ENCODE data around the gene OR2Z1.

The OR2Z1 gene

DNA sequence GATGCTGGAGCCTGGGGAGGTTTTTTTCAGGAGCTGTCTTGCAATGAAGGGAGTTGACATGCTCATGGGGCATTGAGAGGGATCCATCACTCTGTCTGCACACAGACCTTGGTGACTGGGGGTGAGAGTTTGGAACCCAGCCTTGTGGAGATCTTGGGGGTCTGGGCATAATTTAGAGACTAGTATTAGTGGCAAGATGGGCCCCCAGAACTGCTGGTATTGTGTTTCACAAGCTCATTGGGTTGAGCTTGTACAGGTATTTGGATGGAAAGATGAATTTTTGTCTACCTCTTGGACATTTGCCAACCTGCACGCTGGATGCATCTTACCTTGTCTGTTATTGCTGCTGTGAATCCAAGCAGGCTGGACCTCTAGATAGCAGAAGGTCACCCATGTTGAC lies at the start of gene OR2Z1:
OR2Z1 (plus strand) TSS at position 301 of the 400 bp plus-strand sequence. CDS start 9,395 bp downstream, outside the sequence.
- no peak for DNase-seq (ENCODE audit: low read depth)
- no peak within 1 kb of the TSS for H3K4me3 ChIP-seq (ENCODE audit: low read depth, low read length)

GRCh38 chr19:8673276-8673891 lies 48.0 kb upstream of the OR2Z1 start:
- no peak for DNase-seq (ENCODE audit: low read depth)
- no peak overlapping the region for H3K4me3 ChIP-seq (ENCODE audit: low read depth, low read length)

DNA sequence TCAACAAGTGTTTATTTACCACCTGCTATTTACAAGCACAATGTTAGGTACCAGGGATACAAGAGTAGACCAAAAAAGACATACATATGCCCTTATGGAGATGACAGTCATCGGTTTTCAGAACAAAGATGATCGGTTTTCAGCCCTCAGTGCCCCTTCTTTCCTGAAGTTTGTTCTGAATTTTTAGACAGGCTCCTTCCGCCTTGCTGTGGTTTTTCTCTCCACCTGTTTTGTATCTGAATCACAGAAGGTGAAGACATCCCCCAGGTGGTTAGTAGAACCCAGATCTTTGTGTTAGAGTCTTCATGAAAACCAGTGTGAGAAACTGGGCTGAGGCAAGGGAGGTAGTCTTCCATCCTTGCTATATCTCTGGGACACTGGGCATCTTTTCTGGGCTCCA lies 46.4 kb upstream of the OR2Z1 start:
- DNase-seq (ENCODE audit: low read depth), result no peak
- H3K4me3 ChIP-seq (ENCODE audit: low read depth, low read length), result no peak overlapping the region

GRCh38 chr19:8678244-8678807 lies 43.1 kb upstream of the OR2Z1 start:
- no peak for DNase-seq (ENCODE audit: low read depth)
- no peak overlapping the region for H3K4me3 ChIP-seq (ENCODE audit: low read depth, low read length)

GRCh38 chr19:8680676-8681344 lies 40.6 kb upstream of the OR2Z1 start:
- H3K4me3 ChIP-seq (ENCODE audit: low read depth, low read length), result no peak overlapping the region
- no peak for DNase-seq (ENCODE audit: low read depth)

DNA sequence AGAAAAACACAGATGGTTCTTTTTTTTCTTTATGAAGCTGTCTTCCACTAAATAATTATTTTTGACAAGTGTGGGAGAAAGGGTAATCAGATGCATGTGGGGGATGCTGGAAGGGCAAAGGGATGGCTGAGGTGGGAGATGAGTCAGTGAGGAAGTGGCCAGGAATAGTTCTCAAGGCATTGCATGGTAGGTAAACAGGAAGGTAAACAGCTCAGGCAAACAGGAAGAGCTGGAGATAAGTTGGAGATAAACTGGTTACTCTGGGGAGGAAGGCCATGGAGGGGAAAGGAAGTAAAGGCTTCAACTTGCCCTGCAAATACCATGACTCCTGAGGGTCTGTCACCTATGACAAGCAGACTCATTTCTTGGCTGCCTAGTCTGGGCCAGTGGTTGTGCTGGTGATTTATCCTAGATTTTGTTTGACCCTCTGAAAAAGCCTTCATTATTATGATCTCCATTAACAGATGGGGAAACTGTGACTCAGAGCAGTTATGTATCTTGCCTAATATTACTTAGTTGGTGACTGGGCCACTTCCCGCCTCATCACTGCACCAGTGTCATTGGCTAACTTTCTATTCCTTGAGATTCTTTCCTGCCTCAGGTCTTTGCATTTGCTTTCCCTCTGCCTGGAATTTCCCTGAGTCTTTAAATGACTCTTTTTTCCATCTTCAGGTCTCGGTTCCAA lies 39.9 kb upstream of the OR2Z1 start:
- no peak for DNase-seq (ENCODE audit: low read depth)
- no peak overlapping the region for H3K4me3 ChIP-seq (ENCODE audit: low read depth, low read length)

DNA sequence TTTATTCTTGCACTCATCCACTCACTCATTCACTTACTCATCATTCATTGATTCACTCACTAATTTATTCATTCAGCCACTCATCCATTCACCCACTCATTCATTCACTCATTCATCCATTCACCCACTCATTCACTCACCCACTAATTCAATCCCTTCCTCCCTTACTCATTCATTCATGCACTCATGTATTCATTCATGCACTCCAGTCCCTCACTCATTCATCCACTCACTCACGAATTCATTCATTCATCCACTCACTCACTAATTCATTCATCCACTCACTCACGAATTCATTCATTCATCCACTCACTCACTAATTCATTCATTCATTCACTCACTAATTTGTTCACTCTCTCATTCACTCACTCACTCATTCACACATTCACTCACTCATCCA lies 39.0 kb upstream of the OR2Z1 start:
- no peak for DNase-seq (ENCODE audit: low read depth)

GRCh38 chr19:8682931-8683330 lies 38.5 kb upstream of the OR2Z1 start:
- DNase-seq (ENCODE audit: low read depth), result no peak
- H3K4me3 ChIP-seq (ENCODE audit: low read depth, low read length), result no peak overlapping the region

More for the DNA sequence above, 39.0 kb upstream of the OR2Z1 start:
- no peak overlapping the region for H3K4me3 ChIP-seq (ENCODE audit: low read depth, low read length)

- DNase-seq (ENCODE audit: low read depth), result no peak
- H3K4me3 ChIP-seq (ENCODE audit: low read depth, low read length), result no peak overlapping the region
Observed at GRCh38 chr19:8684001-8684902, 37.2 kb upstream of the OR2Z1 start.

DNA sequence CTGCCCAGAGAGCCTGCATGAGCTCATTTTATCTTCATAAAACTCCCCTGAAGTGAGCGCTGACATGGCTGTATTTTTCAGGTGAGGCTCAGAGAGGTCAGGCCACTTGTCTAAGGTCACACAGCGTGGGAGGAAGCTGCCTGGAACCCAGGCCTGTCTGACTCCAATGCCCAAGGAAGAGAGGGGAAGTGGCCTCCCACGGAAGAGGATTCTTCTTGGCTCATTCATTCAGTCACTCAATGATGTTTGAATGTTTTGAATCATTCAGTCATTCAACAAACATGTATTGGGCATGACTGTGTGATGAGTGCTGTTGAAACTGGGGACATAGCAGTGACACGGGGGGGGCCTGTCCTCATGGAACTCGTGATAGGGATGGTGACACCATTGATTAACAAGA lies 34.9 kb upstream of the OR2Z1 start:
- H3K4me3 ChIP-seq (ENCODE audit: low read depth, low read length), result no peak overlapping the region
- DNase-seq (ENCODE audit: low read depth), result no peak

DNA sequence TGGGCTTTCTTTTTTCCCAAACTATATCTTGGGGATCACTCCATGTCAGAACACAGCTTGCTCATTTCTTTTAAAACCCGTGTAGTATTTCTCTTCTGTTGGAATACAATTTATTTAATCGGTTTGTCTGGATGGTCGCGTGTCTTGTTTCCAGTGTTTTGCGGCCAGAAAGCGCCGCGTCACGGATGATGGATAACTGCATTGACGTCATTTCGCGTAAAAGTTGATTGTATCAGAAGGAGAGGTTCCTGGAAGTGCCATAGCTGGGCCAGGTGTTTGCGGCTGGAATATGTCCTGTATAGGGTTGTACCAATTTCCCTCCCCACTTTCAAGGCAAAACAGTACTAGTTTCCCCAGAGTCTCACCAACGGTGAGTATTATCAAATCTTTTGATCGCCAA lies 32.5 kb upstream of the OR2Z1 start:
- no peak overlapping the region for H3K4me3 ChIP-seq (ENCODE audit: low read depth, low read length)
- no peak for DNase-seq (ENCODE audit: low read depth)

DNA sequence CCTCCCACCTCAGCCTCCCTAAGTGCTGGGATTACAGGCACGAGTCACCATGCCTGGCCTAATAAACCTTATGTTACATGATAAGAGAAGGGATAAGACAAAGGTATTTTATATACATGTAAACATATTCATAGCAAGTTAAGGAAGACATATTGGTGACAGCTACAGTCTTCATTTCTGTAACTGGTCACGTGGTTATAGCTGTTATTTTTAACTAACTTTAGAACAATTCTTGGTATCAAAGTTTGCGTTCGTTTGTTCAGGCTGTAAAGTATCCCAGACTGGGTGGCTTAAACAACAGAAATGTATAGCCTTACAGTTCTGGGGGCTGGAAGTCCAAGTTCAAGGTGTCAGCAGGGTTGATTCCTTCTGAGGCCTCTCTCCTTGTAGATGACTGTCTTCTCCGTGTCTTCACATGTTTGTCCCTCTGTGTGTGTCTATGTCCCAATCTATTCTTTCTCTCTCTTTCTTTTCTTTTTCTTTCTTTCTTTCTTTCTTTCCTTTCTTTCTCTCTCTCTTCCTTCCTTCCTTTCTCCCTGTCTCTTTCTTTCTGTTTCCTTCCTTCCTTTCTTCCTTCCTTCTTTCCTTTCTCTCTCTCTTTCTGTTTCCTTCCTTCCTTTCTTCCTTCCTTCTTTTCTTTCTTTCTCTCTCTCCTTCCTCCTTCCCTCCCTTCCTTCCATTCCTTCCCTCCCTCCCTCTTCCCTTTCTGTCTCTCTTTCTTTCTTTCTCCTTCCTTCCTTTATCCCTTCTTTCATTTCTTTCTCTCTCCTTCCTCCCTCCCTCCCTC lies 30.5 kb upstream of the OR2Z1 start:
- H3K4me3 ChIP-seq (ENCODE audit: low read depth, low read length), result no peak overlapping the region
- no peak for DNase-seq (ENCODE audit: low read depth)

GRCh38 chr19:8695501-8695900 lies 25.9 kb upstream of the OR2Z1 start:
- no peak overlapping the region for H3K4me3 ChIP-seq (ENCODE audit: low read depth, low read length)
- DNase-seq (ENCODE audit: low read depth), result no peak

GRCh38 chr19:8695911-8696310 lies 25.5 kb upstream of the OR2Z1 start:
- H3K4me3 ChIP-seq (ENCODE audit: low read depth, low read length), result no peak overlapping the region
- no peak for DNase-seq (ENCODE audit: low read depth)

DNA sequence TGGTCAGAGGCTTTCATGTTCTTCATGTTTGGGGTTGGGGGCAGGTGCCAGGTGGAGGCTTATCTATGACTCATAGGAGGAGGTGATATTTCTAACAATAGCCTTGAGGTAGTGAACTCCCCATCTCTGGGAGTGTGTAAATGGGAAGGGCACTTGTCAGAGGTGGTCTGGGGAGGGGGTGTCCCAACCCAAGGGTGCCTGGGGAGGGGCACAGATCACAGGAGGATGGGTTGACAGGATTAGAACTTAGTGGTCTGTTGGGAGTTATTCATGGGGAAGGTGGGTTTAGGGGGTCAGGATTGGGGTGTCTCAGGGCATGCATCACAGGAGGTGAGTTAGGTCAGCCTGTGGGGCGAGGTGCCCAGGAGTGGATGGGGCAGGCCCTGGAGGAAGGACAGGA lies 24.4 kb upstream of the OR2Z1 start:
- H3K4me3 ChIP-seq (ENCODE audit: low read depth, low read length), result no peak overlapping the region
- no peak for DNase-seq (ENCODE audit: low read depth)

DNA sequence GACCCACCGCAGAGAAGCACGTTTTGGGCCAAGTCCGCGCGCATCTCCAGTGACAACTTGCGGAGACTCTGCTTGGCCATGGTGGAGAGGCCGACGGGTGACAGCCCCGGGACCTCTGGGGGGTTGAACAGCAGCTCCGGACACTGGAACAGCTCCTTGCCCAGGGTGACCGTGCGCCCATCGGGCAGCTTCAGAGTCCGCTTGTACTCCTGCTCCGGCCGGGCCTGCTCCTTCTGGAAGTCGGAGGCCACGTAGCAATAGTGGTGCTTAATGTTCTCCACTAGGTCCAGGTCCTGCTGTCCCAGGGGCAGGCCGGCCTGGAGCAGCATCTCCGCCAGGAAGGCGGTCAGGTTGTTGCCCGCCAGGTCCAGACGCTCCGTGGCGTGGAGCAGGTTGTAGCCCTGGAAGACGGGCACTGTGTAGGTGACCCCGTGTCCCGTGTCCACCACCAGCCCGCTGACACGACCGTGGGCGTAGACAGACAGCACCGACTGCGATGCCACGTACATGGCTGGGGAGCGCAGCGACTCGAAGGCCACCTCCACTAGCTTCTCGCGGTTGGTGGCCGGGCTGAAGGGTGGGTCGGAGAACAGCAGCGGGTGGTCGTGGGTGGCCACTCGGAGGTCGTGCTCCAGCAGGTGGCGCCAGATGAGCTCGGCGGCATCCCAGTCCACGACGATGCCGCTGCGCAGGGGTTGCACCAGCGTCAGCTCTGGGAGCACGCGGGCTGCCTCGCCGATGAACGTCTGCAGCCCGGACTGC lies 23.6 kb upstream of the OR2Z1 start:
- no peak for DNase-seq (ENCODE audit: low read depth)
- H3K4me3 ChIP-seq (ENCODE audit: low read depth, low read length), result no peak overlapping the region

DNA sequence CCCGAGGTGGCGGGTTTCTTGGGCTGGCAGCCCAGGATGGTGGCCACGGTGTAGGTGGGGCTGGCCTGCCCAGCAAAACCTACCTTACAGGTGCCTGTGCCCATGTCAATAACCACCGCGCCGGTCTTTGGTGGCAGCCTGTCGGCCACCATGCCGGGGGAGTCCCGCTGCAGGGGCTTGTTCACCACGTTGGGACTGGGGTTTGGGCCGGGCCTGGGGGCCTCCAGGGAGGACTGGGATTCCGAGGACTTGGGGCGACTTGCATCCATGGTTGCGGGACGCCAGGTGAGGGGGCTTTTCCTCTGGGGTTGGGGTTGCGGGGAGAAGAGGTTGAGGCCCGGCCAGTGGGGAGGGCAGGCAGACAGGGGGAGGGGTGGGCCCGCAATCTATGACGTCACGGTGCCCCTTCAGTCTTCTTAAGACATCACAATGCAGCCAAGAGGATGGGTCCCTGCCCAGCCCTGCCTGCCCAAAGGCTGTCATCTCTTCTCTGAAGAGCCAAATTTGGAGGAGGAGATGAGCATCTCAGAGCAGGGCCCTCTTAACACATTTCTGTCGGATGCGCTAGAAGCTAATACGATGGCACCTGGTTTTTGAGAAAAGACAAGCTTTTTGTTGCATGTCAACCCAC lies 22.9 kb upstream of the OR2Z1 start, which contains the start of gene ACTL9:
ACTL9 (minus strand) TSS at position 363 of the 631 bp plus-strand sequence; CDS start at position 269, 94 bp downstream.
- H3K4me3 ChIP-seq (ENCODE audit: low read depth, low read length), result no peak within 1 kb of the TSS

GRCh38 chr19:8699908-8700307 lies 21.5 kb upstream of the OR2Z1 start:
- no peak overlapping the region for H3K4me3 ChIP-seq (ENCODE audit: low read depth, low read length)
- DNase-seq (ENCODE audit: low read depth), result no peak

More for the DNA sequence above, 22.9 kb upstream of the OR2Z1 start, which contains the start of gene ACTL9:
- no peak for DNase-seq (ENCODE audit: low read depth)

All from skeletal muscle cell (primary cell).